ENCODE measurements around the gene MYL10. TPM values are rescaled to one million over a fixed set of nuclear protein-coding genes. Genes with fewer than 3 reads are reported as not detected.
A peak's percentile ranks its signal among the peaks of the same experiment; 100 is the strongest.
"Not testable (repeated sequence)": the region's sequence is repeated elsewhere in the genome, so short reads cannot be mapped to it uniquely, and the experiment has no call there.

Gene MYL10
- total RNA-seq, 2 donors from 2014 or later: not detected

DNA sequence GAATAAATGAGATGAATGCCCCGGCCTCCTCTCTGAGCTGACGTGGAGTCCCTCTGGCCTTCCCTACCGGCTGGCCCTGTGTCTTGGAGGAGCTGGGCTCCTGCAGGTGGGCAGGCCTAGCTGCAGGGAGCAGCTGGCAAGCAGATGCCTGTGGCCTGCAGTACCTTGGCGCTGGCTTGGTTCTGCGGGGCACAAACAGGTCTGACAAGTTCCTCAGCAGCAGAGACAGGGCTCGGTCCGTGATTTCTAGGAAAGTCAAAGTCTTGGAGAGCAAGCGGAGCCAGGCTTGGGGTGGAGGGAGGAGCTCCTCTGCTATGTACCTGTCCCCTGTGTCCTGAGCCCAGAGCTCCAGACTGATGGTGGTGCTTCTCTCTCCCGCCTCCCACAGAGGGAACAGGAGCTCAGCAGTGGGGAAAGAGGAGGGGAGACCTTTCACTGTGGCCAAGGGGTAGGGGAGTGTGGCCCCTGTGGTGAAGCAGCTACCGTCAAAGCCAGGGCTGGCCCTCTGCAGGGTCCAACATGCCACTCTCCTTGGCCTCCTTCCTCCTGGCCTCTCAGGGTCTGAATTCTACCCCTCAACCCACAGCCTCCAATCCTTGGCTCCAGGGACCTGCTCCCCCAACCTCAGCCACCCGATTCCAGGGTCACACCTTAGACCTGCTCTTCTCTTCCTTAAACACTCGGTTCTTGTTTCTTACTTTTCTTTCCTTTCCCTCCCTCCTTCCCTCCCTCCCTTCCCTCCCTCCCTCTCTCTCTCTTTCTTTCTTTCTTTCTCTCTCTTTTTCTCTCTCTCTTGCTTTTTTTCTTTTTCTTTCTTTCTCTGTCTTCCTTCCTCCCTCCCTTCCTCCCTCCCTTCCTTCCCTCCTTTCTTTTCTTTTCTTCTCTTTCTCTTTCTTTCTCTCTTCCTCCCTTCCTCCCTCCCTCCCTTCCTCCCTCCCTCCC lies 20.1 kb downstream of the MYL10 start:
- Histone ChIP-seq H3K27me3 (no peaks in the 10 kb centered on the region), H3K9me3 (no peaks in the 10 kb centered on the region), H3K4me1 (peaks cover 14% of the 10 kb centered on the region), H3K4me3 (no peak overlapping the region), H3K36me3 (replicated peaks in 1 of 2; ENCODE audit: insufficient read depth in 1 of 2, low read depth in 2 of 2) (no peaks in the 10 kb centered on the region), H3K27ac (no peak overlapping the region)
- intact Hi-C loops (cut with DNase I): loop anchor here (10.0 kb wide), 1 partner anchor 626 kb away; no protein-coding TSS in a partner anchor
- DNase-seq (peak; percentile 80 to 92 (median 90)), ATAC-seq (peak; percentile 98)
- no peak for TF ChIP-seq POLR2A (IDR thresholded peaks at IDR 0.05)
- TF ChIP-seq, protein P1, sequence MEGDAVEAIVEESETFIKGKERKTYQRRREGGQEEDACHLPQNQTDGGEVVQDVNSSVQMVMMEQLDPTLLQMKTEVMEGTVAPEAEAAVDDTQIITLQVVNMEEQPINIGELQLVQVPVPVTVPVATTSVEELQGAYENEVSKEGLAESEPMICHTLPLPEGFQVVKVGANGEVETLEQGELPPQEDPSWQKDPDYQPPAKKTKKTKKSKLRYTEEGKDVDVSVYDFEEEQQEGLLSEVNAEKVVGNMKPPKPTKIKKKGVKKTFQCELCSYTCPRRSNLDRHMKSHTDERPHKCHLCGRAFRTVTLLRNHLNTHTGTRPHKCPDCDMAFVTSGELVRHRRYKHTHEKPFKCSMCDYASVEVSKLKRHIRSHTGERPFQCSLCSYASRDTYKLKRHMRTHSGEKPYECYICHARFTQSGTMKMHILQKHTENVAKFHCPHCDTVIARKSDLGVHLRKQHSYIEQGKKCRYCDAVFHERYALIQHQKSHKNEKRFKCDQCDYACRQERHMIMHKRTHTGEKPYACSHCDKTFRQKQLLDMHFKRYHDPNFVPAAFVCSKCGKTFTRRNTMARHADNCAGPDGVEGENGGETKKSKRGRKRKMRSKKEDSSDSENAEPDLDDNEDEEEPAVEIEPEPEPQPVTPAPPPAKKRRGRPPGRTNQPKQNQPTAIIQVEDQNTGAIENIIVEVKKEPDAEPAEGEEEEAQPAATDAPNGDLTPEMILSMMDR (IDR thresholded peaks at IDR 0.05): peak in 2 of 7 experiments; percentile 4 to 16
- 20 to 30% methylated on average over 8 to 12 of the region's 12 CpGs for WGBS, 2 donors

DNA sequence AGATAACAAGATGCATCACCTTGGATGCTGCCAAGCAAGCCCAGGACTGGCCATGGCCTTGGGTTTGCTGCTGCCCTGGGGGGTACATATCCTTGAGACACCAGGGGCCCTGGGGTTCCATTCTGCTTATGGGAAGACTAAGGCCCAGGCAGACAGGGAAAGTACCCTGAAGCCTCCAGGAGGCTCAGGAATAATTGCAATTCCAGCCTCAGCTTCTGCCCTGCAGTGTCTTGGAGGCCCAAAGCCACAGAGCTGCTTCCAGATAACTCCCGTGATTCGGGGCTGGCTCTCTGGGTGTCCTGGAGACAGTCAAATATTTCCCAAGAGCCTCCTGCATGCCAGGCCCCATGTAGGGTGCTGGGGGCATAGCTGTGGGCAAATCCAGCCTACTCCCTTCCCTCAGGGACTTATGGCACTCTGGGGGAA lies 22.6 kb downstream of the MYL10 start:
- Histone ChIP-seq H3K36me3 (replicated peaks in 1 of 2; ENCODE audit: insufficient read depth in 1 of 2, low read depth in 2 of 2) (no peaks in the 10 kb centered on the region), H3K4me1 (peaks cover 19% of the 10 kb centered on the region), H3K27me3 (no peaks in the 10 kb centered on the region), H3K27ac (no peak overlapping the region), H3K9me3 (no peaks in the 10 kb centered on the region), H3K4me3 (no peak overlapping the region)
- DNase-seq (no peak), ATAC-seq (no peak)
- TF ChIP-seq, protein P1 (IDR thresholded peaks at IDR 0.05): no peak
- no peak for TF ChIP-seq POLR2A (IDR thresholded peaks at IDR 0.05)
- intact Hi-C loops (cut with DNase I): loop anchor here (10.0 kb wide), 1 partner anchor 628 kb away; no protein-coding TSS in a partner anchor
- WGBS, 2 donors: 80 to 84% methylated on average over 2 of the region's 2 CpGs

DNA sequence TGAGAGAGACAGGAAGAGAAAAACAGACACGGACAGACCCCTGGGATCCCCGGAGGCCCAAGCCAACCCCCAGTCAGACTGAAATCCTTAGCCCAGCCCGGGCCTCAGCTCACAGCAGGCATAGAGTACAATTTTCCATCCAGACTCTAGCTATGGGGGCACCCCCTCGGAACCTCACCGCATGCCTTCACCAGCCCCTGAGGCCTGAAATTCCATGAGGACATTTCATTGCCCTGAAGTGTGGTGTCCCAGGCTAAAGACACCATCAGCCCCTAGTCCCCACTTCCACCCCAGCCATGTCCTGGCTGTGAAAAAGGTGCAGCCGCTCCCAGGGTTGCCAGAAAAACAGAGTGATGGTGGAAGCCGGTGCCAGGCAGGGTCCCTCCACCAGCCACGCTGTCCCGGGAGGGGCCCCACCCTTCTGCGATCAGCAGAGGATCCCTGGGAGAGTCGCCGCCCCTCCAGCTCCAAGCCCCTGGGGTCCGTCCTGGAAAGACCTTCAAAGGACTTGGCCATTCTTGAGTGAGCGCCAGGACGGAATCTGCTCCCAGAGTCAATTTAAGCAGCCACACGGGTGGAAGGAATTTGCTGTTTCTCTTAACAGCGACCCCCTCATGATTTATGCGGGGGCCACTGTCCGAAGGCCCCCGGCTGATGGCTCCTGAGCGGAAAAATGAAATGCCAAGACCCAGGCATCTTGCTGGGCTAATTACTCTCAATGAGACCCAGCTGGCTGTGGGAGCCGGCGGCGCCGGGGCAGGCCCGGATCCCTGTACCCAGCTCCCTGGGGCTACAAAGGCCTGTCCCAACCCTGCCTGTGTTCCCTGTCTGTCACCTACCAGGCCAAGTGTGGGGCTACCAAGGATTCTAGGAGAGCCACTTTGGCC lies 23.2 kb downstream of the MYL10 start:
- H3K27ac ChIP-seq: no peak overlapping the region
- intact Hi-C loops (cut with DNase I): loop anchor here (10.0 kb wide), 1 partner anchor 629 kb away; no protein-coding TSS in a partner anchor
- H3K36me3 ChIP-seq (replicated peaks in 1 of 2; ENCODE audit: insufficient read depth in 1 of 2, low read depth in 2 of 2): no peaks in the 10 kb centered on the region
- no peaks in the 10 kb centered on the region for H3K27me3 ChIP-seq
- DNase-seq (no peak), ATAC-seq (no peak)
- H3K9me3 ChIP-seq: no peaks in the 10 kb centered on the region
- WGBS, 2 donors: 83 to 84% methylated on average over 14 to 26 of the region's 26 CpGs
- no peak overlapping the region for H3K4me3 ChIP-seq
- no peak for TF ChIP-seq POLR2A (IDR thresholded peaks at IDR 0.05)
- TF ChIP-seq, protein P1 (IDR thresholded peaks at IDR 0.05): no peak
- peaks cover 19% of the 10 kb centered on the region for H3K4me1 ChIP-seq

DNA sequence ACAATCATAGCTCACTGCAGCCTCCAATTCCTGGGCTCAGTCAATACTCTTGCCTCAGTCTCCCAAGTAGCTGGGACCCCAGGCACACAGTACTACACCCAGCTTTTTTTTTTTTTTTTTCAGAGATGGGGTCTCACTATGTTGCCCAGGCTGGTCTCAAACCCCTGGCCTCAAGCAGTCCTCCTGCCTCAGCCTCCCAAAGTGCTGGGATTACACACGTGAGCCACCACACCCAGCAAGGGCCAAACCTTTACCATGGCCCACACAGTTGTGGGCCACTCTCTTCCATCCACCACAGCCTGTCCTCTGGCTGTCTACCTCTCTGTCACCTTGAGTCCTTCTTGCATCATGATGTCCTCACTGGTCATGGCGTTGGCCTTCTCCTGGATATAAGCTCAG lies 24.2 kb downstream of the MYL10 start:
- not testable (repeated sequence) for ATAC-seq; H3K9me3 ChIP-seq; DNase-seq; H3K27me3 ChIP-seq; H3K4me3 ChIP-seq; H3K36me3 ChIP-seq (replicated peaks in 1 of 2; ENCODE audit: insufficient read depth in 1 of 2, low read depth in 2 of 2); H3K27ac ChIP-seq
- WGBS, 2 donors: 67 to 71% methylated on average over 2 of the region's 2 CpGs
- H3K4me1 ChIP-seq: peaks cover 19% of the 10 kb centered on the region
- intact Hi-C loops (cut with DNase I): loop anchor here (10.0 kb wide), 1 partner anchor 630 kb away; no protein-coding TSS in a partner anchor

All from body of pancreas (tissue), 4 donors.